HS-27A (cell line): ENCODE results near the gene GNB5.
"Not testable (repeated sequence)": the region's sequence is repeated elsewhere in the genome, so short reads cannot be mapped to it uniquely, and the experiment has no call there.

Experiments
- DNase-seq: peaks from one replicate; pipeline ENCODE4 v3.0.0-alpha.2; 2012; ENCODE audit warnings: low read depth, missing footprints

Gene GNB5

GRCh38 chr15:52093539-52094510, 97.4 kb downstream of the GNB5 start:
- DNase-seq = peak; percentile 98

GRCh38 chr15:52093167-52093538, 98.0 kb downstream of the GNB5 start:
- DNase-seq = no peak

- no peak for DNase-seq
These were observed 101.0 kb downstream of the GNB5 start for GRCh38 chr15:52090193-52090592.

GRCh38 chr15:52086011-52086786, 105.0 kb downstream of the GNB5 start:
- no peak for DNase-seq

GRCh38 chr15:52085299-52085698, 105.9 kb downstream of the GNB5 start:
- DNase-seq = no peak

- DNase-seq = no peak
These were observed 107.6 kb downstream of the GNB5 start for GRCh38 chr15:52083603-52084002.

GRCh38 chr15:52083037-52083359, 108.2 kb downstream of the GNB5 start:
- not testable (repeated sequence) for DNase-seq

- DNase-seq = no peak
These were observed 108.8 kb downstream of the GNB5 start for GRCh38 chr15:52082197-52083036.

- DNase-seq = no peak
These were observed 110.3 kb downstream of the GNB5 start for GRCh38 chr15:52080706-52081392.

GRCh38 chr15:52080031-52080430, 111.2 kb downstream of the GNB5 start:
- DNase-seq = no peak

GRCh38 chr15:52078876-52079700, 112.1 kb downstream of the GNB5 start:
- no peak for DNase-seq

- no peak for DNase-seq
These were observed 112.9 kb downstream of the GNB5 start for GRCh38 chr15:52078197-52078875.

GRCh38 chr15:52076889-52077781, 114.1 kb downstream of the GNB5 start:
- DNase-seq = peak; percentile 69

GRCh38 chr15:52071570-52071969, 119.6 kb downstream of the GNB5 start:
- no peak for DNase-seq

- no peak for DNase-seq
These were observed 121.6 kb downstream of the GNB5 start for GRCh38 chr15:52069559-52069958.

- no peak for DNase-seq
These were observed 123.1 kb downstream of the GNB5 start for GRCh38 chr15:52068004-52068615.

- no peak for DNase-seq
These were observed 123.7 kb downstream of the GNB5 start for GRCh38 chr15:52067545-52067926.

- DNase-seq = no peak
These were observed 124.2 kb downstream of the GNB5 start for GRCh38 chr15:52066842-52067544.
